Sigmoid colon (tissue), 4 donors: ENCODE data around the gene SRGAP2C.
"Not testable (repeated sequence)": the region's sequence is repeated elsewhere in the genome, so short reads cannot be mapped to it uniquely, and the experiment has no call there.

Experiments used
- CTCF ChIP-seq, 4 experiments: fragments of 450-650 bp in 3 of 4; fragments of 200-600 bp in 1 of 4; IDR thresholded peaks; one replicate each; pipeline ENCODE4 v1.5.1; 2016 to 2019; ENCODE audit warnings: antibody characterized with exemption in 4 of 4, mild to moderate bottlenecking in 3 of 4, moderate library complexity in 2 of 4
- POLR2A ChIP-seq, 2 donors: fragments of 450-650 bp; IDR thresholded peaks; one replicate each; pipeline ENCODE4 v1.6.1; 2016; ENCODE audit warnings: antibody characterized with exemption in 2 of 2, mild to moderate bottlenecking in 2 of 2, moderate library complexity in 2 of 2
- POLR2AphosphoS5 ChIP-seq, 4 donors: sonication (generic); formaldehyde crosslinking; IDR thresholded peaks; one replicate each; pipeline ENCODE4 v1.6.1; 2017; ENCODE audit warnings: antibody characterized with exemption in 4 of 4

- TF ChIP-seq CTCF, POLR2AphosphoS5, POLR2A (IDR thresholded peaks at IDR 0.05): not testable (repeated sequence)
Observed at GRCh38 chr1:121400108-121400507, 215.3 kb downstream of the SRGAP2C start.
